HG03439 (cell line): ENCODE data around the gene GORASP1.
A peak's percentile ranks its signal among the peaks of the same experiment; 100 is the strongest.

Experiments used
- ATAC-seq: cut with Tn5 transposase; IDR thresholded peaks from one replicate; pipeline ENCODE4 v1.9.1; 2021; ENCODE audit warnings: mild to moderate bottlenecking, moderate library complexity; ENCODE audit not compliant: unreplicated experiment

The GORASP1 gene

GRCh38 chr3:39107388-39108199, at the start of gene GORASP1, which contains the start of gene TTC21A:
Gene GORASP1, minus strand, starts transcription at chr3:39107627. Its CDS starts 86 bp downstream, at chr3:39107541.
Gene TTC21A, plus strand, starts transcription at chr3:39107680. Its CDS starts 158 bp downstream, at chr3:39107838.
- ATAC-seq: peak; percentile 70

GRCh38 chr3:39156421-39156820, 49.0 kb upstream of the GORASP1 start:
- no peak for ATAC-seq

- no peak for ATAC-seq
Measured at GRCh38 chr3:39154280-39155021, 47.0 kb upstream of the GORASP1 start.

GRCh38 chr3:39153977-39154279, 46.5 kb upstream of the GORASP1 start:
- no peak for ATAC-seq

GRCh38 chr3:39150803-39151631, 43.6 kb upstream of the GORASP1 start:
- ATAC-seq: no peak

- ATAC-seq: no peak
Measured at GRCh38 chr3:39150148-39150802, 42.8 kb upstream of the GORASP1 start.

GRCh38 chr3:39149498-39150147, 42.2 kb upstream of the GORASP1 start:
- ATAC-seq: no peak

- ATAC-seq: no peak
Measured at GRCh38 chr3:39149059-39149455, 41.6 kb upstream of the GORASP1 start.

GRCh38 chr3:39148435-39149058, 41.1 kb upstream of the GORASP1 start:
- ATAC-seq: no peak

GRCh38 chr3:39147711-39148434, 40.4 kb upstream of the GORASP1 start:
- no peak for ATAC-seq

- no peak for ATAC-seq
Measured at GRCh38 chr3:39146611-39147591, 39.5 kb upstream of the GORASP1 start.

GRCh38 chr3:39146083-39146501, 38.7 kb upstream of the GORASP1 start:
- ATAC-seq: no peak

- ATAC-seq: no peak
Measured at GRCh38 chr3:39144748-39145380, 37.4 kb upstream of the GORASP1 start.

- no peak for ATAC-seq
Measured at GRCh38 chr3:39144095-39144747, 36.8 kb upstream of the GORASP1 start.

GRCh38 chr3:39143051-39143885, 35.8 kb upstream of the GORASP1 start:
- no peak for ATAC-seq

- ATAC-seq: no peak
Measured at GRCh38 chr3:39142067-39142466, 34.6 kb upstream of the GORASP1 start.
